T-helper 17 cell (primary cell): ENCODE results near the gene PPP1R27. TPM values are rescaled to one million over a fixed set of nuclear protein-coding genes. Genes with fewer than 3 reads are reported as not detected.

Experiments
- ATAC-seq: fragments of 150-1000 bp; cut with Tn5 transposase; 2 replicates; pipeline ENCODE4 v1.10.0; 2021; ENCODE audit warnings: mild to moderate bottlenecking, moderate library complexity
- DNase-seq, 3 donors: peaks; one replicate each; pipeline versions ENCODE4 v3.0.0 to v3.0.0-alpha.2; 2020 to 2021
- H3K9me3 ChIP-seq: one replicate; pipeline ENCODE4 v1.7.0; 2013; ENCODE audit warnings: low read length, mild to moderate bottlenecking; ENCODE audit not compliant: control insufficient read depth, poor library complexity, severe bottlenecking
- H3K27ac Mint-ChIP-seq: one replicate; pipeline ENCODE4 v1.8.0; 2022; ENCODE audit warnings: mild to moderate bottlenecking, moderate library complexity, mixed read lengths
- H3K27me3 Mint-ChIP-seq: one replicate; pipeline ENCODE4 v1.8.0; 2022; ENCODE audit warnings: mixed read lengths
- H3K36me3 Mint-ChIP-seq: one replicate; pipeline ENCODE4 v1.8.0; 2022; ENCODE audit warnings: low read depth, mixed read lengths
- H3K4me1 Mint-ChIP-seq: one replicate; pipeline ENCODE4 v1.8.0; 2022; ENCODE audit warnings: mild to moderate bottlenecking, mixed read lengths
- H3K4me3 Mint-ChIP-seq: one replicate; pipeline ENCODE4 v1.8.0; 2022; ENCODE audit warnings: mild to moderate bottlenecking, moderate library complexity, mixed read lengths
- total RNA-seq, 4 donors: library from RNA in 2 of 4; stranded (reverse) in 2 of 4; gene quantifications; one replicate each; pipeline ENCODE4 v1.2.3 and lab custom pipeline; 2022 to 2026

PPP1R27 gene, protein sequence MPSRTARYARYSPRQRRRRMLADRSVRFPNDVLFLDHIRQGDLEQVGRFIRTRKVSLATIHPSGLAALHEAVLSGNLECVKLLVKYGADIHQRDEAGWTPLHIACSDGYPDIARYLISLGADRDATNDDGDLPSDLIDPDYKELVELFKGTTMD
- not detected for total RNA-seq
- total RNA-seq (lab: John Stamatoyannopoulos, UW), result 0 to 0.08 reads per million in 2 donors

DNA sequence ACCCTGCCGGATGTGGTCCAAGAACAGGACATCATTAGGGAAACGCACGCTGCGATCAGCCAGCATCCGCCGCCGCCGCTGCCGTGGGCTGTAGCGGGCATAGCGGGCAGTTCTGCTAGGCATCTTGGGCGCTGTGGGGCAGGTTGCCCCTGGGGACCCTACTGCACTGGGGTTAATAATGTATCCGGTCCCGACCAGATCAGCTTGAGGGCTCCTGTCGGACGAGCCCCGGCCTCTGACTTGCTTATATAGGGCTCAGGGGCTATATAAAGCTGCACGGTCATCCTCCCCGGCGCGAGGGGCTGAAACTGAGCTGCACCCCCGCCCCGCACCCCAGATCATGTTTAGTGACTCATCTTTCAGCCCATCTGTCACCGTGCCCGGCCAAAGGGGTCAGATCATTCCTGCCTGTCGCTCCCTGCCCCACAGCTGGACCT is at the start of gene PPP1R27:
Gene PPP1R27, minus strand, starts transcription at position 220 of the 437 bp plus-strand sequence. Its CDS starts 97 bp downstream, at position 123.
- DNase-seq (no peak), ATAC-seq (no peak)
- Mint-ChIP-seq H3K4me1 (peaks cover 17% of the 10 kb centered on the region), H3K36me3 (peaks cover 2% of the 10 kb centered on the region), H3K4me3 (peak within 1 kb of the TSS; percentile 81), H3K27me3 (no peaks in the 10 kb centered on the region), H3K27ac (peak within 1 kb of the TSS; percentile 83)
- no peaks in the 10 kb centered on the region for H3K9me3 ChIP-seq

DNA sequence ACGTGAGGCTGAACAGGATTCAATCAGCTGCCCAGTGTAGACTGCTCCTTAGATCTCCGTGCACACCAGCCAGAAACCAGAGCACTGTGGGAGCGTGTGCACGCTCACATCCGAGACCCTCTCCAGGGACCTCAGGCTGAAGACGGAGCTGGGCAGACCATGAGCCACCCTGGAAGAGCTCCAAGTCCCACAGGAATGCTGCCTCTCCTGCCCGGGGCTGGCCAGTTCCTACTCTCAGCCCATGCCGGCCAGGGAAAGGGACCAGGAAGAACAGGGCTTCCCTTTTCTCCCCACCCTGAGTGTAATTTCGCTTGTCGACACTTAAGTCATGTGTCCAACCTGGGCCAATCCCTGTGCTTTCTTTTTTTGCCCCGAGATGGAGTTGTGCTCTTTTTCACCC is 49.7 kb upstream of the PPP1R27 start:
- DNase-seq (no peak), ATAC-seq (no peak)
- H3K9me3 ChIP-seq, result no peaks in the 10 kb centered on the region
- Mint-ChIP-seq H3K4me1 (peaks cover 13% of the 10 kb centered on the region), H3K27me3 (no peaks in the 10 kb centered on the region), H3K4me3 (no peak overlapping the region), H3K36me3 (peaks cover 10% of the 10 kb centered on the region), H3K27ac (peak overlapping the region; percentile 81)

DNA sequence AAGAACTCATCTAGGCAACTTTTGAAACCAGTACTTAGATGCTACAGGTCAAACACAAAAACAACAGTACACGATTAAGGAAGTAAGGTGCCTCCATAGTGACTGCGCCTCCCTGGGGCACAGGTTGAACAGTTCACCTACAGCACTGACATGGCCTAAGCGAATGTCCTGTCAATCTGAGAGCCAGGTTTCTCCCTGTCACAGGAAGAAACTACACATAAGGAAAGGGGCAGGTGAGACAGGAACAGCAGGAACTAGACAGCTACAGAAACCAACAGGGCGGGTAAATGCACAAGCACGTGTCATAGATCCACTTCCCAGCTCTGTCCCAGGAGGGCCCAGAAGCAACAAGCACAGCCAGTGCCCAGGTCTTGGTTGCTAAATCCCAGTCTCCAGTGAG is 44.3 kb upstream of the PPP1R27 start:
- Mint-ChIP-seq H3K4me1 (peaks cover 4% of the 10 kb centered on the region), H3K4me3 (no peak overlapping the region), H3K27ac (peak overlapping the region; percentile 37), H3K27me3 (no peaks in the 10 kb centered on the region), H3K36me3 (no peaks in the 10 kb centered on the region)
- DNase-seq, result no peak
- ATAC-seq, result no peak
- H3K9me3 ChIP-seq, result no peaks in the 10 kb centered on the region

DNA sequence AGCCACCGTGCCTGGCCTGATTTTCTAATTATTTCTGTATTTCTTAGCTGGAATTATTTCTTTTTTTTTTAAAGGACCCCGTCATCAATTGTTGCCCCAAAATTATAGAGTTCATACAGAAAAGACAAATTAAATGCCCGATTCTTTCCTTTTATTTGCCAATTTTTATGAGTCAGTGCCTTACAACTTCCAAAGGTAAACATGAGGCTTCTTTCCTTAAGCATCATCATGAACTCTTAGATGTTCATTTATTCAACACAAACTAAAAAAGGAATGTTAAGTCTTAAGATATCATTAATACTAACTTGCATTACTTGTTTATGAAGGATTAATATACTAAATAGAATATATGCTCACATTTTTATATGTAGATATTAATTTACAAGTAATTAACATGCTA is 43.4 kb upstream of the PPP1R27 start:
- Mint-ChIP-seq H3K27me3 (no peaks in the 10 kb centered on the region), H3K4me3 (no peak overlapping the region), H3K27ac (no peak overlapping the region), H3K36me3 (no peaks in the 10 kb centered on the region), H3K4me1 (peaks cover 4% of the 10 kb centered on the region)
- ATAC-seq (no peak), DNase-seq (no peak)
- no peaks in the 10 kb centered on the region for H3K9me3 ChIP-seq

DNA sequence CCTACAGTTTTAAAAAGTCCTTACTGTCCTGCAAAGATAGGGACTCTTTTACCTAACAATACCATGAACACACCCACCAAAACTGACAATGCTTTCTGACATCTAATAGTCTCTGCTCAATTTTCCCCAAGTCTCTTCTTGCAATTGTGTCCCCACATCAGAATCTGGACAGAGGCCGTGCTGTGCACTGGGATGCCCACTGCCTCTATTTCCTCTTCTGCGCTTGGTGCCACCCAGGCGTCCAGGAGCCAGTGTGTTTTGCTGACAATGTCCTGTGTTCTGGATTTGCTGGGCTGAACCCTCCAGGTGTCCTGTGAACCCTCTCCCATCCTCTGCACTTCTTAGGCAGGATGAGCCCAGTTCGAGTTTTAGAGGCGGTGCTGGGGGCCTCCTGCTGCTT is 42.7 kb upstream of the PPP1R27 start:
- H3K4me3 Mint-ChIP-seq, result no peak overlapping the region

DNA sequence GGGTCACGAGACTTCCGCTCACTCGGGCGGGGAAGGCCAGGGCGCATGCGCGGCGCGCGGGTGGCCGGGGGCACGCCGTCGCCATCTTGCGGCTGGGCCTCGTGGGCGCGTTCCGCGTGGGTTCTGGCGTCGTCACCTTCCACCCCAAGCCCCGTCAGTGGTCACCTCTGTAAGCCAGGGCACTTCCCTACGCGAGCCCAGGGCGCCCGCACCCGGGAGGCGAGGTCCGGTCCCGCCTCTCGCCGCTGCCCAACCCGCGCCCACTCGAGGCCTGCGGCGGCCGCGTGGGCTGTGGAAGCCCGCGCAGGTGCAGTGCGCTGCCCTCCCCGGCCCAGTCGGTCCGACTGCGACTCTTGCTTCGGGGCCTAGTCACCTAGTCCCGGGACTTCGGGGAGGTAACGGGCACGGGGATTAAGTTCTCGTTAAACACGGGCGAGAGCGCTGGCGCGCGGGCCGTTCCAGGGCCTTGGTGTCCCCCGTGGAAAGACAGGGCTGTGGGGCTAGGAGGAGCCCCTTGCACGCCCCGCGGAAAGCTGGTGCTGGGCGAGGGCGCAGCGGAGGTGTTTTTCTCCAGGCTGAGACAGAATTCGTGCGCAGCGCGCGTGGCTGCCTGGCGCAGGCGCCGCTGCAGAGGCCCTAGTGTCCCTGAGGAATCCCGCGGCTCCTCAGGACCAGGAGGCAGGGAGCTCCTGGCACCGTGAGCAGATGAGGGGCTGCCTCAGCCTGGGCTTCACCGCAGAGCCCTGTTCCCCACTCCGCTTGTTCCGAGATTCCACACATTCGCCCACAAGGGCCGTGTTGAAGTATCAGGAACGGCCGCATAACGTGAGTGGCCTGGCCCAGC is 36.8 kb upstream of the PPP1R27 start:
- peak; percentile 93 to 97 (median 96) for DNase-seq
- peaks cover 2% of the 10 kb centered on the region for H3K36me3 Mint-ChIP-seq
- peaks cover 25% of the 10 kb centered on the region for H3K4me1 Mint-ChIP-seq
- H3K27ac Mint-ChIP-seq, result peak overlapping the region; percentile 96
- no peaks in the 10 kb centered on the region for H3K27me3 Mint-ChIP-seq
- H3K4me3 Mint-ChIP-seq, result peak overlapping the region; percentile 88
- ATAC-seq, result peak; percentile 43
- H3K9me3 ChIP-seq, result no peaks in the 10 kb centered on the region

More for the DNA sequence above, 42.7 kb upstream of the PPP1R27 start:
- Mint-ChIP-seq H3K4me1 (peaks cover 8% of the 10 kb centered on the region), H3K27me3 (no peaks in the 10 kb centered on the region), H3K36me3 (no peaks in the 10 kb centered on the region), H3K27ac (peak overlapping the region; percentile 53)
- no peak for ATAC-seq
- no peaks in the 10 kb centered on the region for H3K9me3 ChIP-seq
- no peak for DNase-seq

DNA sequence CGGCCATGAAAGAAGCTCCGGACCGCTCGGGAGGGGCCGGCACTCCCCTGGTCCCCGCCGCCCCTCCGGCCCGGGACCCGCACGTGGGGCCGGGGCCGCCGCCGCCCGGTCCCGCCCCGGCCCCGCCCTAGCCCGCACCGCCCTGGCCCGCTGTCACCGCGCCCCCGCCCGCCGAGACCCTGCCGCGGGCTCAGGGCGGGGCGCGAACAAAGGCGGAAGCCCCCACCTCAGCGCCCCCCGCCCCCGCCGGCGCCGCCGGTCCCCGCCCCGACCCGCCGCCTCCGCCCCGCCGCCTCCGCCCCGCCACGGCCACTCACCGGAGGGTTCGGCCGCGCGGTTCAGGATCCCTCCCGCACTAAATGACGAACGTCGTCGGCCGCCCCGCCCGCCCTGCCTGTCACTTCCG is 36.1 kb upstream of the PPP1R27 start, which contains the start of gene ARHGDIA:
Gene ARHGDIA, minus strand, starts transcription at position 357 of the 406 bp plus-strand sequence. CDS start 1,407 bp downstream, outside the sequence.
- peak; percentile 74 for ATAC-seq

DNA sequence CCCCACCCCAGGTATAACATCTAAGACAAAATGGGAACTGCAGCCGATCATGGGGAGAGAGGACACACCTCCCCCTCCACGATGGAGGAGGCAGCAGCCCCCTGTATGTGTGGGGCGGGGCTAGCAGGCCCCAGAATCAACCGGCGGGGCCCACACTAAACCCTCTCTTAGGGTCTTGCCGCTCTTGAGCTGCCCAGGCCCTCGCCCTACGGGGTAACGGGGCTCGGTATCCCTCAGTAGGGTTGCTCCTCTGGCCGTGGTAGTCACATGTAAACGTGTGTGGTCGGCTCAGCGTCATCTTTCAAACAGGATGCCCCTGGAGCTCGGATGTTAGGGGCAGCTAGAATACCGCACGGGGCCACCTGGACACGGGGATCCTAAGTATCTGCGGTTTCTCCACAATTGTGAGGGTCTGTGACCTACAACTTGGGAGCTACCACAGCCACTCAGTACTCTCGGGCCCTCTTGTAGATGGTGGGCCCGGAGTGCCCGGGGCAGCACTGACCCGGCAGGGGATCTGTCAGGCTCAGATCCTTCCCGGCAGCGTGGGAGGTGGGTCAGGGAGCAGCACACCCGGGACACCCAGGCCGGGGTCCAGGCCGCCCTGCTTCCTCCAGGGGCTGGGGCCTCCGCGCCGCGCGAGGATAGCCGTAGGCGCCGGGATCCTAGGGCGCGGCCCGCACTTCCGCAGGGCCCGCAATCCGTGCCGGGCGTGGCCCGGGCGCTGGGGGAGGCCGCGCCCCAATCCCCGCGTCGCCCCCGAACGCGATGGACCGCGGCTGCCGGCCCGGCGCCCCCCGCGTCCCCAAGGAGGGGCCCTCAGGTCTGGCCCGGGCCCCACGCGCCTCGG is 35.5 kb upstream of the PPP1R27 start:
- peak overlapping the region; percentile 90 for H3K4me3 Mint-ChIP-seq
- ATAC-seq (peak; percentile 22), DNase-seq (peak in 1 of 3 donors; percentile 21)
- no peaks in the 10 kb centered on the region for H3K27me3 Mint-ChIP-seq
- peaks cover 2% of the 10 kb centered on the region for H3K36me3 Mint-ChIP-seq
- H3K9me3 ChIP-seq, result no peaks in the 10 kb centered on the region
- H3K27ac Mint-ChIP-seq, result peak overlapping the region; percentile 97
- peaks cover 25% of the 10 kb centered on the region for H3K4me1 Mint-ChIP-seq

More for the DNA sequence above, 36.1 kb upstream of the PPP1R27 start, which contains the start of gene ARHGDIA:
- no peak for DNase-seq
- Mint-ChIP-seq H3K27me3 (no peaks in the 10 kb centered on the region), H3K4me1 (peaks cover 25% of the 10 kb centered on the region), H3K4me3 (peak within 1 kb of the TSS; percentile 90), H3K27ac (peak within 1 kb of the TSS; percentile 97), H3K36me3 (peaks cover 2% of the 10 kb centered on the region)
- H3K9me3 ChIP-seq, result no peaks in the 10 kb centered on the region

DNA sequence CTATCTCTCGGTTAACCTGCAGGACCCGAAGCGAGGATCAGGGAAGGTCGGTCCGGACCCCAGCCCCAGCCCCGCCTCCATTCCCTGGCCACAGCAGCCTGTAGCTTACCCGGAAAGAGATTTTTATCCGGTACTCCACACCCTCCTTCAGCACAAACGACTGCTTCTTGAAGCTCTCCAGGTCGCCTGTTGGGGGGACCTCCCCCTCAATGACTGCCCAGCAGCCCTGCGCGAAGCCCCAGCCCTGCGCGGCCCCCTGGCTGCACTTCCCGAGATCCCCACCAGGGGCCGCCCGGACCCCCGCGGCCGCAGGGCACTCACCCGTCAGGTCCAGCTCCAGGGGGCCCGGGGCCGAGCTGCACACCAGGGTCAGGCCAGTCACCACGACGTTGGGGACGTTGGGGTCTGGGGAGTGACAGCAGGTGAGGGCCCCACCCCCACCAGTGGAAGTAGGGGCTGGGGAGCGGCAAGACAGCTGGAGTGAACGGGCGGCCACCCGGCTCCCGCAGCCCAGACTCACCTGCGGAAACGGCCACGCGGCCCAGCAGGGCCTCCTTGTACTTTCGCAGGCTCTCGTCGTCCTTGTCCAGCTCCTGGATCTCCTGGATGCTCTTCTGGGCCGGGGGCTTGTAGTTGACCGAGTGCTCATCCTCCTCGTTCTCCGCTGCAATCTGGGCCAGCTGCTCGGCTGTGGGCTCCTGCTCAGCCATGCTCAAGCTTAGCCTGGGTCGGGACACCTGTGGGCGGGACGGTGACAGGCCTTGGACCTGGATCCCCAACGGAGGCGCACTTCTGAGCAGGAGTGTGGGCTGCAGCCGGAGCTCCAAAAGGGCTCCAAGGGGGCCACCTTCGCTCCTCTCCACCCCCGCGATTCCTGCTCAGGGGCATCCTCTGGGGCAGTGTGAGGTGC is 34.6 kb upstream of the PPP1R27 start:
- no peak for ATAC-seq
- H3K9me3 ChIP-seq, result no peaks in the 10 kb centered on the region
- H3K36me3 Mint-ChIP-seq, result peaks cover 2% of the 10 kb centered on the region
- peak overlapping the region; percentile 97 for H3K27ac Mint-ChIP-seq
- H3K4me1 Mint-ChIP-seq, result peaks cover 25% of the 10 kb centered on the region
- H3K4me3 Mint-ChIP-seq, result peak overlapping the region; percentile 90
- H3K27me3 Mint-ChIP-seq, result no peaks in the 10 kb centered on the region
- DNase-seq, result peak in 1 of 3 donors; percentile 38

DNA sequence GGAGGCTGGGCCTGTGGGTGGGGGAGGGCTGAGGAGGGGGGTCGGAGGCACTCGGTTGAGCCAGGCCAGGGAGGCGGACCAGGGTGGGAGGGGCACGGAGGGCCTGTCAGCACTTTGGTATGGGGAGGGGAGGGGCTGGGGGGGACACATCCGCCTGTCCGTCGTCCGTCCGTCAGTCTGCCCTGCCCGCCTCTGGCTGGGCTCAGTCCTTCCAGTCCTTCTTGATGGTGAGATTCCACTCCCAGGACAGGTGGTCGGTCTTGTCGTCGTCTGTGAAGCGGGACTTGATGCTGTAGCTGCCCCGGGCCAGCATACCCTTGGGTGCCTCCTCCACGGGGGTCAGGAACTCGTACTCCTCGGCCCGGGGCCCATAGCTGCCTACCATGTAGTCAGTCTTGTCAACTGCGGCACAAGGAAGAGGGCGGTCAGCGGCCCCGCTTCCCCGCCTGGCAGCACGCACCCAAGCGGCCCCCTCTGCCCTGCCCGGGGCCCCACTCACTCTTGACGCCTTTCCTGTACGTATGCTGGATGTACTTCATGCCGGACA is 33.9 kb upstream of the PPP1R27 start:
- Mint-ChIP-seq H3K27me3 (no peaks in the 10 kb centered on the region), H3K4me1 (peaks cover 25% of the 10 kb centered on the region), H3K36me3 (peaks cover 2% of the 10 kb centered on the region), H3K4me3 (peak overlapping the region; percentile 75), H3K27ac (peak overlapping the region; percentile 97)
- DNase-seq (no peak), ATAC-seq (no peak)
- H3K9me3 ChIP-seq, result no peaks in the 10 kb centered on the region

DNA sequence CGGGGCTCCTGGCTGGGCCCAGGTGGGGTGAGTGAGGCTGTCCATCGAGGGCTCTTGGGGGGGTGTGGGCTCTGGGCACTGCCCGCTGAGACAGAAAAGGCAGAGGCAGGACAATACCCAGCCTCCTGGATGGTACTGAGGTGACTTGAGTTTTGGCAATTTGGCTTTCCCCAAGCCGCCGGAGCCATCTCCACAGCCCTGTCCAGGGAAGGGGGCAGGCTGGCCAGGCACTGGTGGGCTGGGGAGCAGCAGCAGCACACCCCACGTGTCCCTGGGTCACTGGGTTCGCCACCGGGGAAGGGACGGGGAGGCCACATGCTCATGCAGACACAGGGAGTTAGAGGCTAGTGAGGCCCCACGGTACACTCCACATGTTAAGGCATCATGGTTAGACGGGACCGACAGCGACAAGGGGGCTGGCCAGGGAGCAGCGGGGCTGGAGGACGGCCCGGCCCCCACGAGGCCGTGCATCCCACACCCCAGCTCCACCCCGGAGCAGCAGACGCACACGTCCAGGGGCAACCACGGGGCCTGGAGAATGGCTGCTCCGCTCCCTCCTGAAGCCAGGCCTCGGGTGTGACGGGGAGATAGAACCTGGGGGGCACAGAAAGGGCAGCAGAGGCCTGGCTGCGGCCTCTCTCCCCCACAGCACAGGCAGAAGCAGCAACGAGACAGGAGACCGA is 33.3 kb upstream of the PPP1R27 start:
- peaks cover 2% of the 10 kb centered on the region for H3K36me3 Mint-ChIP-seq
- H3K4me1 Mint-ChIP-seq, result peaks cover 30% of the 10 kb centered on the region
- DNase-seq (no peak), ATAC-seq (no peak)
- peak overlapping the region; percentile 97 for H3K27ac Mint-ChIP-seq
- H3K9me3 ChIP-seq, result no peaks in the 10 kb centered on the region
- H3K27me3 Mint-ChIP-seq, result no peaks in the 10 kb centered on the region
- peak overlapping the region; percentile 75 for H3K4me3 Mint-ChIP-seq
